Endothelial cell (in vitro differentiated cells): Measurements from ENCODE around the gene RPL10A. TPM values are rescaled to one million over a fixed set of nuclear protein-coding genes. Genes with fewer than 3 reads are reported as not detected.

Source experiments
- DNase-seq: peaks from one replicate; pipeline ENCODE4 v3.0.0; 2021; ENCODE audit warnings: low spot score
- H3K27ac Mint-ChIP-seq: one replicate; pipeline ENCODE4 v1.8.0; 2021; ENCODE audit warnings: mixed read lengths, inconsistent platforms; ENCODE audit not compliant: unreplicated experiment
- H3K27me3 Mint-ChIP-seq: one replicate; pipeline ENCODE4 v1.8.0; 2021; ENCODE audit warnings: mild to moderate bottlenecking, moderate library complexity, mixed read lengths, inconsistent platforms; ENCODE audit not compliant: unreplicated experiment
- H3K36me3 Mint-ChIP-seq: one replicate; pipeline ENCODE4 v1.8.0; 2021; ENCODE audit warnings: mild to moderate bottlenecking, low read depth, mixed read lengths, inconsistent platforms; ENCODE audit not compliant: unreplicated experiment
- H3K4me1 Mint-ChIP-seq: one replicate; pipeline ENCODE4 v1.8.0; 2021; ENCODE audit warnings: mild to moderate bottlenecking, mixed read lengths, inconsistent platforms; ENCODE audit not compliant: unreplicated experiment
- H3K4me3 Mint-ChIP-seq: one replicate; pipeline ENCODE4 v1.8.0; 2021; ENCODE audit warnings: mild to moderate bottlenecking, mixed read lengths, inconsistent platforms; ENCODE audit not compliant: unreplicated experiment
- H3K9me3 Mint-ChIP-seq: one replicate; pipeline ENCODE4 v1.8.0; 2021; ENCODE audit warnings: mixed read lengths, inconsistent platforms; ENCODE audit not compliant: unreplicated experiment
- total RNA-seq: library from RNA; stranded (reverse); fragmentation: NEBNext Ultra II Directional; extraction: Animal tissue kit (Norgen Biotek cat#: 25700); gene quantifications from one replicate; pipeline ENCODE4 v1.2.1, GENCODE V29; 2021; ENCODE audit not compliant: unreplicated experiment
- TF ChIP-seq, protein P1 (sequence below): fragments of 200-600 bp; sonication (generic); IDR thresholded peaks from one replicate; pipeline ENCODE4 v1.5.0; 2021; ENCODE audit warnings: antibody characterized with exemption; ENCODE audit not compliant: unreplicated experiment

The RPL10A gene
- total RNA-seq, 1 donor from 2014 or later: 1,320 TPM

- H3K36me3 Mint-ChIP-seq: no peaks in the 10 kb centered on the region
- H3K27ac Mint-ChIP-seq: no peak overlapping the region
- H3K9me3 Mint-ChIP-seq: no peaks in the 10 kb centered on the region
- H3K4me1 Mint-ChIP-seq: peaks cover 10% of the 10 kb centered on the region
- DNase-seq: no peak
- H3K4me3 Mint-ChIP-seq: no peak overlapping the region
- H3K27me3 Mint-ChIP-seq: peaks cover 1% of the 10 kb centered on the region
- TF ChIP-seq, protein P1, sequence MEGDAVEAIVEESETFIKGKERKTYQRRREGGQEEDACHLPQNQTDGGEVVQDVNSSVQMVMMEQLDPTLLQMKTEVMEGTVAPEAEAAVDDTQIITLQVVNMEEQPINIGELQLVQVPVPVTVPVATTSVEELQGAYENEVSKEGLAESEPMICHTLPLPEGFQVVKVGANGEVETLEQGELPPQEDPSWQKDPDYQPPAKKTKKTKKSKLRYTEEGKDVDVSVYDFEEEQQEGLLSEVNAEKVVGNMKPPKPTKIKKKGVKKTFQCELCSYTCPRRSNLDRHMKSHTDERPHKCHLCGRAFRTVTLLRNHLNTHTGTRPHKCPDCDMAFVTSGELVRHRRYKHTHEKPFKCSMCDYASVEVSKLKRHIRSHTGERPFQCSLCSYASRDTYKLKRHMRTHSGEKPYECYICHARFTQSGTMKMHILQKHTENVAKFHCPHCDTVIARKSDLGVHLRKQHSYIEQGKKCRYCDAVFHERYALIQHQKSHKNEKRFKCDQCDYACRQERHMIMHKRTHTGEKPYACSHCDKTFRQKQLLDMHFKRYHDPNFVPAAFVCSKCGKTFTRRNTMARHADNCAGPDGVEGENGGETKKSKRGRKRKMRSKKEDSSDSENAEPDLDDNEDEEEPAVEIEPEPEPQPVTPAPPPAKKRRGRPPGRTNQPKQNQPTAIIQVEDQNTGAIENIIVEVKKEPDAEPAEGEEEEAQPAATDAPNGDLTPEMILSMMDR: no peak
Measured at GRCh38 chr6:35445691-35446090, 22.5 kb upstream of the RPL10A start.

GRCh38 chr6:35448191-35448590 is 20.0 kb upstream of the RPL10A start:
- H3K9me3 Mint-ChIP-seq: no peaks in the 10 kb centered on the region
- H3K36me3 Mint-ChIP-seq: no peaks in the 10 kb centered on the region
- TF ChIP-seq, protein P1: no peak
- H3K4me3 Mint-ChIP-seq: no peak overlapping the region
- H3K27me3 Mint-ChIP-seq: peaks cover 3% of the 10 kb centered on the region
- peaks cover 19% of the 10 kb centered on the region for H3K4me1 Mint-ChIP-seq
- no peak for DNase-seq
- H3K27ac Mint-ChIP-seq: no peak overlapping the region

DNA sequence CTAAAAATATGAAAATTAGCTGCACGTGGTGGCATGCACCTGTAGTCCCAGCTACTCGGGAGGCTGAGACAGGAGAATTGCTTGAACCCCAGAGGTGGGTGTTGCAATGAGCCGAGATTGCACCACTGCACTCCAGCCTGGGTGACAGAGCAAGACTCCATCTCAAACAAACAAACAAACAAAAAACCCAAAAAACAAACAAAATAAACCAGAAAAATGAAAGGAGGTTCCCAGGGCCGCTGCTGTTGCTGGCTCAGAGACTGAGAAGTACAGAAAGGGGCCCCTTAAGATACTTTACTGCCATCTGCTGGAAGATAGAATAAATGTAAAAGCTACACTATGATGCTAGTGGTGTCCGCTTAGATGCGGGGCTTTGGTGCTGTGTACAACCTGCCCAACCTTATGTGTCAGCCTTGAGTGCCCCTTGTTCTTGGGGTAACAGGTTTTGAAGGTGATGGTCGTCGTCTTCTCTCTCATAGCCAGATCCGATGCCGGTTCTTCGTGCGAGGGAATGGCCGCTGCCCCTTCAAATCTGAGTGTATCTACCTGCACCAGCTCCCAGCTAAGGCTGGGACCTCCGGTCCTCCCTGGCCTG is 18.8 kb upstream of the RPL10A start:
- no peaks in the 10 kb centered on the region for H3K9me3 Mint-ChIP-seq
- H3K36me3 Mint-ChIP-seq: no peaks in the 10 kb centered on the region
- DNase-seq: no peak
- TF ChIP-seq, protein P1: peak; percentile 56
- peaks cover 3% of the 10 kb centered on the region for H3K27me3 Mint-ChIP-seq
- H3K4me1 Mint-ChIP-seq: peaks cover 22% of the 10 kb centered on the region
- no peak overlapping the region for H3K4me3 Mint-ChIP-seq
- H3K27ac Mint-ChIP-seq: no peak overlapping the region

DNA sequence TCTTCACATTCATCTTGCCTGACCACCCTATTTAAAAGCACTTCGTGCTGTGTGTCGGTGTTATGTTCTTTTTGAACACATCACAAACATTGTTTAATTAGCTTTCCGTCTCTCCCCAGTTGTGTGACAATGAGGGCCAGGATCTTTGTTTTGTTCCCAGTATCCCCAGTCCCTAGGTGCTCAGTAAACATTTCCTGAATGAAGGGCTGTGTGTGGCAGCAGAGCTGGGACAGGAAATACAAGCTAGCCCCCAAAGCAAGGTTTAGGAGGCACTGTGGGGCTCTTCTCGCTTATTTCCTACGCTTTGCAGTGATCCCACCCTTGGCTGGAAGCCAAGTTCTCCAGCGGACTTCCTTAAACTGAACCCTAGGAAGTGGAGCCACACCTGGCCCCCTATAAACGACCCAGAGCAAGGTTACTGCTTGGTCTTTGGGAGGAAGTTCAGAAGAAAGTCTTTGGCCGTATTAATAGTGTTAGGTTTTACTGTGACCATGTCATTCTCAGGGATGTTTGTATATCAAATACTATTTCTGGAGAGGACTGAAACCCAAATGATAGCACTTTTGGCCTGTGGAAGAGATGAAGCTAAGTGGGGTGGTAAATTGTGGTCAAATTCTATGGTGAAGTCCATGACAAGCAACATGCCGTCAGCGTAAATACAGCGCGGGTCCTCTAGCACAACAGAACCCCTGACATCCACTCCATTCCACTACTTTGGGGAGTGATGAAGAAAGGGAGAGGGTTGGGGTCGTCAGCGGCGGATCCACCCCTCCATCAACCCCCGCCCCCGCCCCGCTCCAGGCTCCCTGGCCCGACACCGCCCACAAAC is 16.6 kb upstream of the RPL10A start:
- DNase-seq: no peak

More for the DNA sequence above, 16.6 kb upstream of the RPL10A start:
- TF ChIP-seq, protein P1: no peak
- Mint-ChIP-seq H3K27me3 (peaks cover 3% of the 10 kb centered on the region), H3K4me3 (peak overlapping the region; percentile 85), H3K9me3 (no peaks in the 10 kb centered on the region), H3K27ac (peak overlapping the region; percentile 62), H3K36me3 (peaks cover 12% of the 10 kb centered on the region), H3K4me1 (peaks cover 25% of the 10 kb centered on the region)
